ENCODE data around the gene WWOX.

WWOX gene

GRCh38 chr16:79001156-79001967 is 901.9 kb downstream of the WWOX start:
- no peak for TF ChIP-seq CTCF (IDR thresholded peaks at IDR 0.05; ENCODE audit: control extremely low read depth, extremely low read depth, low read depth, missing control alignments)
- CTCF ChIA-PET: no interaction called here
- POLR2A ChIA-PET: no interaction called here
- no peak for DNase-seq (ENCODE audit: extremely low spot score)

GRCh38 chr16:79003026-79003609 is 903.7 kb downstream of the WWOX start:
- POLR2A ChIA-PET: no interaction called here
- CTCF ChIA-PET: no interaction called here
- TF ChIP-seq CTCF (IDR thresholded peaks at IDR 0.05; ENCODE audit: control extremely low read depth, extremely low read depth, low read depth, missing control alignments): no peak
- DNase-seq (ENCODE audit: extremely low spot score): no peak

- ChIA-PET CTCF (no interaction called here), POLR2A (no interaction called here)
- DNase-seq (ENCODE audit: extremely low spot score): no peak
- TF ChIP-seq CTCF (IDR thresholded peaks at IDR 0.05; ENCODE audit: control extremely low read depth, extremely low read depth, low read depth, missing control alignments): no peak
Measured at GRCh38 chr16:79004309-79004708, 904.9 kb downstream of the WWOX start.

GRCh38 chr16:79005096-79005495 is 905.6 kb downstream of the WWOX start:
- ChIA-PET CTCF (no interaction called here), POLR2A (no interaction called here)
- DNase-seq (ENCODE audit: extremely low spot score): no peak
- no peak for TF ChIP-seq CTCF (IDR thresholded peaks at IDR 0.05; ENCODE audit: control extremely low read depth, extremely low read depth, low read depth, missing control alignments)

- CTCF ChIA-PET: no interaction called here
Measured at GRCh38 chr16:79006206-79006605, 906.8 kb downstream of the WWOX start.

GRCh38 chr16:79006765-79007164 is 907.3 kb downstream of the WWOX start:
- DNase-seq (ENCODE audit: extremely low spot score): no peak
- ChIA-PET POLR2A (no interaction called here), CTCF (no interaction called here)

More at GRCh38 chr16:79006206-79006605, 906.8 kb downstream of the WWOX start:
- POLR2A ChIA-PET: no interaction called here
- no peak for TF ChIP-seq CTCF (IDR thresholded peaks at IDR 0.05; ENCODE audit: control extremely low read depth, extremely low read depth, low read depth, missing control alignments)
- DNase-seq (ENCODE audit: extremely low spot score): no peak

More at GRCh38 chr16:79006765-79007164, 907.3 kb downstream of the WWOX start:
- TF ChIP-seq CTCF (IDR thresholded peaks at IDR 0.05; ENCODE audit: control extremely low read depth, extremely low read depth, low read depth, missing control alignments): no peak
